Right lobe of liver (tissue), 4 donors: ENCODE data around the gene SNX9.

Experiments used
- CTCF ChIP-seq, 4 donors: fragments of 200-600 bp in 3 of 4; fragments of 450-650 bp in 1 of 4; IDR thresholded peaks; one replicate each; pipeline versions ENCODE4 v1.5.1 to v1.8.0; 2016 to 2022; ENCODE audit warnings: antibody characterized with exemption in 4 of 4, mild to moderate bottlenecking in 2 of 4
- POLR2A ChIP-seq: fragments of 450-650 bp; IDR thresholded peaks from one replicate; pipeline ENCODE4 v1.6.1; 2017; ENCODE audit warnings: antibody characterized with exemption, mild to moderate bottlenecking
- donor health status: DM: no; HTN: no; CAD: no.
- donor health status: DM: no; HTN: no; CAD: no.
- donor health status: DM: no; HTN: yes; CAD: no.

- TF ChIP-seq CTCF (IDR thresholded peaks at IDR 0.05) (no peak), POLR2A (no peak)
Observed at GRCh38 chr6:157921685-157922367, 98.8 kb downstream of the SNX9 start.
